Spleen (tissue), 11 donors: ENCODE data around the gene ALS2CL. TPM values are rescaled to one million over a fixed set of nuclear protein-coding genes. Genes with fewer than 3 reads are reported as not detected.
A peak's percentile ranks its signal among the peaks of the same experiment; 100 is the strongest.

Experiments
- DNase-seq: peaks from one replicate; pipeline ENCODE4 v3.0.0-alpha.2; 2020
- H3K27ac ChIP-seq, 8 donors: fragments of 200-600 bp; sonication (generic) in 7 of 8; 1 replicate in 4 of 8; 2 replicates in 4 of 8; pipeline versions ENCODE4 v1.5.0 to v1.8.0; 2016 to 2021; ENCODE audit warnings: inconsistent platforms in 4 of 8, mild to moderate bottlenecking in 4 of 8, moderate library complexity in 1 of 8
- H3K27me3 ChIP-seq, 7 donors: fragments of 200-600 bp; sonication (generic) in 6 of 7; replicated peaks in 1 of 7; 1 replicate in 4 of 7; 2 replicates in 3 of 7; pipeline versions ENCODE4 v1.5.0 to v1.8.0; 2016 to 2021; ENCODE audit warnings: inconsistent platforms in 3 of 7, mild to moderate bottlenecking in 1 of 7
- H3K36me3 ChIP-seq, 6 donors: fragments of 200-600 bp; sonication (generic) in 5 of 6; 1 replicate in 4 of 6; 2 replicates in 2 of 6; pipeline versions ENCODE4 v1.5.0 to v1.8.0; 2016 to 2021; ENCODE audit warnings: inconsistent platforms in 2 of 6
- H3K4me1 ChIP-seq, 6 donors: fragments of 200-600 bp; sonication (generic) in 5 of 6; 1 replicate in 3 of 6; 2 replicates in 3 of 6; pipeline versions ENCODE4 v1.5.0 to v1.8.0; 2016 to 2021; ENCODE audit warnings: inconsistent platforms in 3 of 6
- H3K4me3 ChIP-seq, 8 donors: fragments of 200-600 bp; sonication (generic) in 7 of 8; 1 replicate in 4 of 8; 2 replicates in 4 of 8; pipeline versions ENCODE4 v1.5.0 to v1.8.0; 2016 to 2021; ENCODE audit warnings: inconsistent platforms in 4 of 8, mild to moderate bottlenecking in 4 of 8, moderate library complexity in 2 of 8
- H3K9me3 ChIP-seq, 8 donors: fragments of 200-600 bp; sonication (generic) in 7 of 8; 1 replicate in 4 of 8; 2 replicates in 4 of 8; pipeline versions ENCODE4 v1.5.0 to v1.8.0; 2016 to 2021; ENCODE audit warnings: inconsistent platforms in 4 of 8
- POLR2A ChIP-seq, 3 donors: fragments of 450-650 bp; IDR thresholded peaks; one replicate each; pipeline ENCODE4 v1.5.1; 2017; ENCODE audit warnings: antibody characterized with exemption in 3 of 3, mild to moderate bottlenecking in 1 of 3
- POLR2AphosphoS5 ChIP-seq, 3 donors: sonication (generic); formaldehyde crosslinking; IDR thresholded peaks; one replicate each; pipeline ENCODE4 v1.5.1; 2017; ENCODE audit warnings: antibody characterized with exemption in 3 of 3
- WGBS, 5 donors: extraction: QIAGEN DNeasy Blood & Tissue Kit in 3 of 5; methylation state at CpG; one replicate each; pipeline versions ENCODE4 v1.1.5 to v1.1.7; 2013 to 2018; 5-methylcytosine and 5-hydroxymethylcytosine counted together
- intact Hi-C: fragments of 100-400 bp; cut with DNase I; formaldehyde crosslinking; loops from one replicate; pipeline ENCODE4 v1.15.0; 2023; ENCODE audit warnings: low total_unique reads
- polyA plus RNA-seq, 3 donors: library from polyadenylated mRNA; stranded (reverse); fragments of 200-250 nt; gene quantifications; one replicate each; pipeline ENCODE4 v1.2.1, GENCODE V29; 2013
- total RNA-seq, 7 donors: library from RNA; depleted of rRNA in 3 of 7; stranded (reverse); fragments of >200 nt in 3 of 7; fragmentation: NEBNext Ultra II Directional in 4 of 7; extraction: Animal tissue kit (Norgen Biotek cat#: 25700) in 4 of 7; gene quantifications; one replicate each; pipeline versions ENCODE4 v1.1.0 to v1.2.1, GENCODE V29; 2016 to 2021
- TF ChIP-seq, protein P1 (sequence below), 11 experiments: fragments of 200-600 bp in 7 of 11; fragments of 450-650 bp in 4 of 11; sonication (generic) in 4 of 11; IDR thresholded peaks in 8 of 11; conservative IDR thresholded peaks in 3 of 11; 1 replicate in 7 of 11; 2 replicates in 4 of 11; pipeline versions ENCODE4 v1.4.0 to v1.8.0; 2016 to 2021; ENCODE audit warnings: antibody characterized with exemption in 11 of 11, inconsistent platforms in 4 of 11, mild to moderate bottlenecking in 1 of 11
- donor health status: healthy with polysubstance abuse.
- donor health status: DM: no; HTN: no; CAD: no; lungs with moderate emphysema.
- donor health status: DM: no; HTN: no; CAD: no.
- donor health status: Bipolar disorder and iron deficiency.
- donor health status: healthy.
- donor health status: DM: no; HTN: no; CAD: no.
- donor health status: DM: yes; HTN: yes; CAD: no.

ALS2CL gene
- total and polyA plus RNA-seq, 10 donors, result 7.9 to 61.2 (median 31.9) TPM

DNA sequence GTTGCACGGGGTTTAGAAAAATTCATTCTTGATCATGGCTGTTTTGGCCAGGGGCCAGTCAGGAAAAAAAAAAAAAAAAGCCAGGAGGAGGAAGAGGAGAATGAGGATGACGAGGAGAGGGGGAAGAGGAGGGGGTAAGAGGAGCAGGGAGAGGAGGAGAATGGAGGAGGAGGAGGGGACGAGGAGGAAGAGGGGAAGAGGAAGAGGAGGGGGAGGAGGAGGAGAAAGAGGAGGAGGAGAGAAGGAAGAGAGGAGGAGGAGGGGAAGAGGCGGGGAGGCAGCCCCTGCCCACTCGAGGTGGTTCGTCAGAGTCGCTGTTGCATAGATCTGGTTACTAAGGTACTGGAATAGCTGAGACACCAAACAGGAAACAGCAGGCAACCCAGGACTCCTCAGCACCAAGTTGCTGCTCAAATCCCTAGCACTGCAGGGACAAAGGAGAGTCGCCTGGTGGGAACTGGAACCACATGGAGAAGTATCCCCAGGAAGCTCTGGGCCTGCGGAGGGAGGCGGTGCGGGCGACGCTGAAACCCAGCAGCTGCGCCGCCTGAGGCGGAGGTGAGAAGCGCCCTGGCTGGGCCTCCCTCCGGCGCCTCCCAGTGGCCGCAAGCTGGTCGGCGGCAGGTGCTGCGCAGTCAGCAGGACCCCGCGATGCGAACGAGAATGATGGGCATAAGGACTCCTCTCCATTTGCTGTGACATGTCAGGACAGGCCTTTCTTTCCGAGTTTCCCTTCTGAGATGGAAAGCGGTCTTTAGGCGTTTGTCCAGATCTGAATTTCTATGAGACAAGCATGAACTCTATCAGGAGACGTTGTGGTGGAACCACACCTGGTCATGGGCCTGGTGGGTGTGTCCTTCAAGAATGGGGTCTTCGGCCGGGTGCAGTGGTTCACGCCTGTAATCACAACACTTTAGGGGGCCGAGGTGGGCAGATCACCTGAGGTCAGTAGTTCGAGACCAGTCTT, 63.6 kb downstream of the ALS2CL start:
- DNase-seq, result peak; percentile 94
- peaks cover 9 to 56% (median 27%) of the 10 kb centered on the region in 6 donors for H3K4me1 ChIP-seq
- peak overlapping the region in 5 of 8 donors; percentile 2 to 62 (median 14) for H3K4me3 ChIP-seq
- intact Hi-C loops, result loop anchor here (2.0 kb wide), 1 partner anchor 141 kb away; no protein-coding TSS in a partner anchor
- TF ChIP-seq POLR2A (IDR thresholded peaks at IDR 0.05) (no peak), POLR2AphosphoS5 (IDR thresholded peaks at IDR 0.05) (peak; percentile 35 to 78 (median 68))
- TF ChIP-seq, protein P1, sequence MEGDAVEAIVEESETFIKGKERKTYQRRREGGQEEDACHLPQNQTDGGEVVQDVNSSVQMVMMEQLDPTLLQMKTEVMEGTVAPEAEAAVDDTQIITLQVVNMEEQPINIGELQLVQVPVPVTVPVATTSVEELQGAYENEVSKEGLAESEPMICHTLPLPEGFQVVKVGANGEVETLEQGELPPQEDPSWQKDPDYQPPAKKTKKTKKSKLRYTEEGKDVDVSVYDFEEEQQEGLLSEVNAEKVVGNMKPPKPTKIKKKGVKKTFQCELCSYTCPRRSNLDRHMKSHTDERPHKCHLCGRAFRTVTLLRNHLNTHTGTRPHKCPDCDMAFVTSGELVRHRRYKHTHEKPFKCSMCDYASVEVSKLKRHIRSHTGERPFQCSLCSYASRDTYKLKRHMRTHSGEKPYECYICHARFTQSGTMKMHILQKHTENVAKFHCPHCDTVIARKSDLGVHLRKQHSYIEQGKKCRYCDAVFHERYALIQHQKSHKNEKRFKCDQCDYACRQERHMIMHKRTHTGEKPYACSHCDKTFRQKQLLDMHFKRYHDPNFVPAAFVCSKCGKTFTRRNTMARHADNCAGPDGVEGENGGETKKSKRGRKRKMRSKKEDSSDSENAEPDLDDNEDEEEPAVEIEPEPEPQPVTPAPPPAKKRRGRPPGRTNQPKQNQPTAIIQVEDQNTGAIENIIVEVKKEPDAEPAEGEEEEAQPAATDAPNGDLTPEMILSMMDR (IDR thresholded peaks at IDR 0.05 in 8 of 11, conservative IDR thresholded peaks at IDR 0.05 in 3 of 11), result peak; percentile 84 to 98 (median 96)
- no peaks in the 10 kb centered on the region for H3K27me3 ChIP-seq
- no peaks in the 10 kb centered on the region for H3K9me3 ChIP-seq
- H3K27ac ChIP-seq, result peak overlapping the region; percentile 58 to 87 (median 81)
- WGBS, 5 donors, result 9 to 18% (median 13%) methylated on average over 21 to 36 of the region's 36 CpGs
- no peaks in the 10 kb centered on the region for H3K36me3 ChIP-seq

DNA sequence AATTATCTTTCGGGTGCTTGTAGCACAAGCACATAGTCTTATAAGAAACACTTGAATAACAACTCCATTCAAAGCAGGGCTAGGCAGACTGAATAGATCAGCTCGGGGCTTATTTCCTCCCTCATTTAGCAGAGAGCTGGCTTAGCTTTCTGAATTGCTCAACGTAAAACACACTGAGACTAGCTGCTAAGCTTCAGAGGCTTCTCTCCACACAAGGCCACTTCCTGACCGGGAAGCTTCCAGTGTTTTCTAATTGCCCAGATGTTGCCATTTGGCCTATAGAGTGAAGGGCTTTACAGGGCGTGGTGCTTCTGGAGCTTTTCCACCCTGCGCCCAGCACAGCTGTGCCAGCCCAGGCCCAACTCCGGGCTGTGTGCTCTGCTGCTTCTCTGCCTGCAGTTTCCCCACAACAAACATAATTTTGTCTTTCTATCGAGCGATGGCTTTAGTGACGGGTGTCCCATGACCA, 64.5 kb downstream of the ALS2CL start:
- Histone ChIP-seq H3K36me3 (no peaks in the 10 kb centered on the region), H3K4me3 (no peak overlapping the region), H3K4me1 (peaks cover 9 to 48% (median 23%) of the 10 kb centered on the region in 6 donors), H3K27ac (peak overlapping the region; percentile 55 to 87 (median 81)), H3K27me3 (no peaks in the 10 kb centered on the region), H3K9me3 (no peaks in the 10 kb centered on the region)
- WGBS, 5 donors, result 52 to 83% (median 65%) methylated on average over 10 of the region's 10 CpGs
- DNase-seq, result no peak
- TF ChIP-seq POLR2AphosphoS5 (IDR thresholded peaks at IDR 0.05) (peak; percentile 37 to 71 (median 62)), POLR2A (IDR thresholded peaks at IDR 0.05) (no peak)
- intact Hi-C loops, result no loop called here

DNA sequence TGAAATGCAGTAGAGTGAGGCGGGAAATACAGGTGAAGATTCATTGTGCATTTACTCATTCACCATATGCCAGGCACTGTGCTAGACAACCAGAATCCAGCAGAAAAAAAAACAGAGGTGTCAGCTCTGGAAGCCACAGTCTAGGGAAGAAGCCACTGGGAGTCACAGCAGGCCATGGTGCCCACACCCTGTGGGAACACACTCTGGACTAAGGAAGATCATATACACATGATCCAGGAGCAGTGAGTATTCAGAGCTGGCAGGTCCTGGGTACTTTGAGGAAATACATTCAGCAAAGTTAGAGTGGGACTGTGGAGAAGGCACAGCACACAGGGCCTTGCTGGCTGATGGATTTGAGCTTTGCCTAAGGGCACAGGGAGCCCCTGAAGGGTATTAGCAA, 66.4 kb downstream of the ALS2CL start:
- Histone ChIP-seq H3K27me3 (no peaks in the 10 kb centered on the region), H3K4me3 (no peak overlapping the region), H3K36me3 (no peaks in the 10 kb centered on the region), H3K27ac (peak overlapping the region in 1 of 8 donors; percentile 82), H3K9me3 (no peaks in the 10 kb centered on the region), H3K4me1 (peaks cover 8 to 37% (median 18%) of the 10 kb centered on the region in 6 donors)
- 86 to 100% (median 87%) methylated on average over 1 of the region's 1 CpG for WGBS, 5 donors
- TF ChIP-seq, protein P1 (IDR thresholded peaks at IDR 0.05 in 8 of 11, conservative IDR thresholded peaks at IDR 0.05 in 3 of 11), result no peak
- TF ChIP-seq POLR2AphosphoS5 (IDR thresholded peaks at IDR 0.05) (no peak), POLR2A (IDR thresholded peaks at IDR 0.05) (no peak)
- intact Hi-C loops, result no loop called here
- DNase-seq, result no peak

DNA sequence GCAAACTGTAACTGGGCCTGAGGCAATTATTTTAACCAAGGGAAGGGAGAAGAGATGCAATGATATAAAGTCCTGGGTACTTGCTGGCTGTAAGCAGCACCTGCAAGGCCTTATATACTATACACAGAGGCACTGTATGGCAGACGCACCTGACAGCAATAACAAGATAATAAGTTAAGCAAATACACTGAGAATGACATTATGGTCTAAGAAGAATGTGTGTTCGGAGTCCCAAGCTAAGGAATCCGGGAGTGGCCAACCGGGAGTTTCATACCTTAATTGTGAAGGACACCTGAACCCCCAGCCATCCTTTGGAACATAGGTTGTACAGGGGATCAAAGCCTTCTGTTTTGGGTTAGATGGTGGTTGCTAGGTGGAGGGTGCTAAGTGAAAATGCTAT, 67.4 kb downstream of the ALS2CL start:
- Histone ChIP-seq H3K4me3 (no peak overlapping the region), H3K4me1 (peaks cover 8 to 38% (median 18%) of the 10 kb centered on the region in 6 donors), H3K27me3 (peaks cover 0 to 6% (median 0%) of the 10 kb centered on the region in 7 donors), H3K9me3 (no peaks in the 10 kb centered on the region), H3K36me3 (no peaks in the 10 kb centered on the region), H3K27ac (no peak overlapping the region)
- TF ChIP-seq POLR2AphosphoS5 (IDR thresholded peaks at IDR 0.05), result no peak
- no peak for TF ChIP-seq POLR2A (IDR thresholded peaks at IDR 0.05)
- TF ChIP-seq, protein P1 (IDR thresholded peaks at IDR 0.05 in 8 of 11, conservative IDR thresholded peaks at IDR 0.05 in 3 of 11), result no peak
- intact Hi-C loops, result no loop called here
- DNase-seq, result no peak
- 89 to 96% (median 93%) methylated on average over 4 of the region's 4 CpGs for WGBS, 5 donors
